SK-N-SH treated with all-trans-retinoic acid at 6 μM for 48 hours (cell line): ENCODE measurements around the gene MTAP.

Source experiments
- CREB5 ChIP-seq: fragments of 250-450 bp; sonication (Bioruptor Pico); IDR thresholded peaks from 2 replicates; pipeline ENCODE4 v1.5.1; 2020; ENCODE audit warnings: low read depth, mild to moderate bottlenecking, moderate library complexity
- OSR1 ChIP-seq: fragments of 250-450 bp; sonication (Bioruptor Pico); IDR thresholded peaks from 2 replicates; pipeline ENCODE4 v1.8.0; 2022; ENCODE audit warnings: moderate library complexity, mild to moderate bottlenecking, inconsistent platforms
- PATZ1 ChIP-seq: fragments of 250-450 bp; sonication (Bioruptor Pico); IDR thresholded peaks from 2 replicates; pipeline ENCODE4 v1.8.0; 2020; ENCODE audit warnings: mild to moderate bottlenecking, moderate library complexity, borderline replicate concordance
- TCF4 ChIP-seq: fragments of 250-450 bp; sonication (Bioruptor Pico); IDR thresholded peaks from 2 replicates; pipeline ENCODE4 v1.8.0; 2021; ENCODE audit warnings: mild to moderate bottlenecking, moderate library complexity, borderline replicate concordance

DNA sequence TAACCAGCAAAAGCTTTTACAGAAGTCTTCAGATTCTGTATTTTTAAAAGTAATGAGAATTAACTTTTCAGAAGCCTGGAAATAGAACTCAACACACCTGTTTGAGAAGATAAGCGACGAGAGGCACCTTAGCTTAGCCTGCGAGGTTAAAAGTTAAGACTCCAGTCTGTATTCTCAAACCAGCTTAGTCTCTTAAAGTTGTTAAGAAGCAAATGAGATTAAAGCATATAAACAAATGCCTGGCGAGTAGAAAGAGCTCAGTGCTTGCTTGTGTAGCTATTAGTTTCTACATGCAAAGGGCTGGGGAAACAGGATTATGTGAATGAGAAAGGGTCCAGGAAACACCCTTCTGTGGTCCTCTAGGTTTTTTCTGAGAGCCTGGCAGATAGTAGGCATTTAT lies 51.7 kb downstream of the MTAP start:
- TF ChIP-seq PATZ1: no peak
- no peak for TF ChIP-seq CREB5 (CRISPR knock-in tag)
- TF ChIP-seq TCF4: no peak
- TF ChIP-seq OSR1 (CRISPR knock-in tag): no peak
